DOHH2 (cell line): ENCODE data around the gene KRT10.

Experiments
- H3F3A ChIP-seq: fragments of 200-600 bp; sonication (generic), shearing (Covaris generic); 2 replicates; pipeline ENCODE4 v1.6.0; 2016; ENCODE audit warnings: antibody characterized with exemption, mild to moderate bottlenecking; ENCODE audit not compliant: control insufficient read depth, insufficient read depth
- H3K27ac ChIP-seq: fragments of 200-600 bp; sonication (generic); 2 replicates; pipeline ENCODE4 v1.5.1; 2014; ENCODE audit warnings: low read depth, mild to moderate bottlenecking, low read length, moderate library complexity
- H3K27me3 ChIP-seq: fragments of 200-600 bp; sonication (generic); 2 replicates; pipeline ENCODE4 v1.6.1; 2014; ENCODE audit warnings: mild to moderate bottlenecking, low read length, mixed read lengths; ENCODE audit not compliant: control insufficient read depth
- H3K36me3 ChIP-seq: fragments of 200-600 bp; sonication (generic); 2 replicates; pipeline ENCODE4 v1.6.1; 2014; ENCODE audit warnings: mild to moderate bottlenecking, low read length, moderate library complexity, mixed read lengths; ENCODE audit not compliant: control insufficient read depth
- H3K4me1 ChIP-seq: fragments of 200-600 bp; sonication (generic); 2 replicates; pipeline ENCODE4 v1.6.1; 2014; ENCODE audit warnings: mild to moderate bottlenecking, low read length, mixed read lengths; ENCODE audit not compliant: control insufficient read depth
- H3K4me2 ChIP-seq: fragments of 200-600 bp; sonication (generic); 2 replicates; pipeline ENCODE4 v1.6.0; 2014; ENCODE audit warnings: mild to moderate bottlenecking, low read length, moderate library complexity
- H3K4me3 ChIP-seq: fragments of 200-600 bp; sonication (generic); 2 replicates; pipeline ENCODE4 v1.5.1; 2014; ENCODE audit warnings: mild to moderate bottlenecking, low read length, mixed read lengths
- H3K79me2 ChIP-seq: fragments of 200-600 bp; sonication (generic); 2 replicates; pipeline ENCODE4 v1.6.1; 2014; ENCODE audit warnings: mild to moderate bottlenecking, low read length, mixed read lengths; ENCODE audit not compliant: control insufficient read depth
- H3K9me2 ChIP-seq: fragments of 200-600 bp; sonication (generic); replicated peaks from 2 replicates; pipeline ENCODE4 v1.6.1; 2014; ENCODE audit warnings: mild to moderate bottlenecking, low read length, mixed read lengths; ENCODE audit not compliant: control insufficient read depth
- H3K9me3 ChIP-seq: fragments of 200-600 bp; sonication (generic); 2 replicates; pipeline ENCODE4 v1.6.1; 2014; ENCODE audit warnings: antibody characterized with exemption, low read length, mixed read lengths; ENCODE audit not compliant: control insufficient read depth, insufficient read depth
- H4K20me1 ChIP-seq: fragments of 200-600 bp; sonication (generic); 2 replicates; pipeline ENCODE4 v1.6.0; 2014; ENCODE audit warnings: low read depth, mild to moderate bottlenecking, antibody characterized with exemption, low read length, moderate library complexity; ENCODE audit not compliant: control insufficient read depth, insufficient read depth
- EZH2phosphoT487 ChIP-seq: fragments of 200-600 bp; sonication (generic); IDR thresholded peaks from 2 replicates; pipeline ENCODE4 v1.6.1; 2017; ENCODE audit warnings: borderline replicate concordance, mild to moderate bottlenecking, antibody characterized with exemption, low read length, moderate library complexity, mixed read lengths
- TF ChIP-seq, protein P1 (sequence below): fragments of 200-600 bp; sonication (generic); IDR thresholded peaks from one replicate; pipeline ENCODE4 v1.5.1; 2014; ENCODE audit warnings: antibody characterized with exemption, mild to moderate bottlenecking, low read depth, low read length; ENCODE audit not compliant: poor library complexity, severe bottlenecking

KRT10 gene

GRCh38 chr17:40830085-40830776, 7.8 kb upstream of the KRT10 start:
- Histone ChIP-seq H3K4me1 (no peaks in the 10 kb centered on the region), H3K79me2 (peaks cover 7% of the 10 kb centered on the region; the same call in 1 of the 2 replicates), H4K20me1 (no peaks in the 10 kb centered on the region), H3K27me3 (no peaks in the 10 kb centered on the region), H3K9me2 (no peaks in the 10 kb centered on the region), H3K9me3 (no peaks in the 10 kb centered on the region), H3K27ac (no peak overlapping the region), H3K4me3 (no peak overlapping the region), H3K4me2 (no peak overlapping the region), H3F3A (no peaks in the 10 kb centered on the region), H3K36me3 (no peaks in the 10 kb centered on the region)
- TF ChIP-seq, protein P1, sequence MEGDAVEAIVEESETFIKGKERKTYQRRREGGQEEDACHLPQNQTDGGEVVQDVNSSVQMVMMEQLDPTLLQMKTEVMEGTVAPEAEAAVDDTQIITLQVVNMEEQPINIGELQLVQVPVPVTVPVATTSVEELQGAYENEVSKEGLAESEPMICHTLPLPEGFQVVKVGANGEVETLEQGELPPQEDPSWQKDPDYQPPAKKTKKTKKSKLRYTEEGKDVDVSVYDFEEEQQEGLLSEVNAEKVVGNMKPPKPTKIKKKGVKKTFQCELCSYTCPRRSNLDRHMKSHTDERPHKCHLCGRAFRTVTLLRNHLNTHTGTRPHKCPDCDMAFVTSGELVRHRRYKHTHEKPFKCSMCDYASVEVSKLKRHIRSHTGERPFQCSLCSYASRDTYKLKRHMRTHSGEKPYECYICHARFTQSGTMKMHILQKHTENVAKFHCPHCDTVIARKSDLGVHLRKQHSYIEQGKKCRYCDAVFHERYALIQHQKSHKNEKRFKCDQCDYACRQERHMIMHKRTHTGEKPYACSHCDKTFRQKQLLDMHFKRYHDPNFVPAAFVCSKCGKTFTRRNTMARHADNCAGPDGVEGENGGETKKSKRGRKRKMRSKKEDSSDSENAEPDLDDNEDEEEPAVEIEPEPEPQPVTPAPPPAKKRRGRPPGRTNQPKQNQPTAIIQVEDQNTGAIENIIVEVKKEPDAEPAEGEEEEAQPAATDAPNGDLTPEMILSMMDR, result no peak
- TF ChIP-seq EZH2phosphoT487, result no peak

DNA sequence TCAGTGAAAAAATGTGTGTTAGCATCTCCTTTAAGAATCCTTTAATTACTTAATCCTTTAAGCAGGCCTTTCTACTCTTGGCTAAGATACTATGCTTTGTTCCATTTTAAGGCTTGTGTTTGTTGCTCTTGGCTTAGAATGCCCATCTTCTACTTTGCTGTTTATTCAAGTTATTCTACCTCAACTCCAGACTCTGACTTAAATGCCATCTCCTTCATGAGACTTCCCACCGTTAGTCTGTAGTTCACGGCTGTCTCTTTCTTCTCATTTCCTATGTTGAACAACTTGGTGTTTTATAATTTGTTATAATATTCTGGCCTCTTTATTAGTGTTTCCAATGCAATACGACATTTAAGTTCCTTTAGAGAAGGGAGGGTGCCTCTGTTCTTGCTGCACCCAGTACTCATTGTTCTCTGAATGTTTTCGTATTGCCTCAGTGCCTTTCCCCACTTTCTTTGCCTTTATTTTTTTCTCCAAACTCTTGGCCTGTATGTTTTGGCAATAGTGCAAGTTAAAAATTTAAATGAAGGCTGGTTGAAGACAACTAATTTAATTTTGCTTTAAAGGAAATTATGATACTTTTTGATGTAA, 6.1 kb upstream of the KRT10 start:
- Histone ChIP-seq H3K27ac (no peak overlapping the region), H3F3A (no peaks in the 10 kb centered on the region), H3K79me2 (peaks cover 7% of the 10 kb centered on the region; the same call in 1 of the 2 replicates), H4K20me1 (no peaks in the 10 kb centered on the region), H3K9me3 (no peaks in the 10 kb centered on the region), H3K4me3 (no peak overlapping the region), H3K4me1 (no peaks in the 10 kb centered on the region), H3K9me2 (no peaks in the 10 kb centered on the region), H3K27me3 (no peaks in the 10 kb centered on the region), H3K4me2 (no peak overlapping the region), H3K36me3 (no peaks in the 10 kb centered on the region)
- TF ChIP-seq, protein P1, result no peak
- no peak for TF ChIP-seq EZH2phosphoT487

- H4K20me1 ChIP-seq, result no peaks in the 10 kb centered on the region
- H3K27ac ChIP-seq, result no peak overlapping the region
- H3K79me2 ChIP-seq, result peaks cover 7% of the 10 kb centered on the region; the same call in 1 of the 2 replicates
- no peak overlapping the region for H3K4me3 ChIP-seq
- no peaks in the 10 kb centered on the region for H3K36me3 ChIP-seq
- H3K4me1 ChIP-seq, result no peaks in the 10 kb centered on the region
- H3K9me2 ChIP-seq, result no peaks in the 10 kb centered on the region
- no peaks in the 10 kb centered on the region for H3K27me3 ChIP-seq
- H3F3A ChIP-seq, result no peaks in the 10 kb centered on the region
- no peaks in the 10 kb centered on the region for H3K9me3 ChIP-seq
- no peak for TF ChIP-seq EZH2phosphoT487
- TF ChIP-seq, protein P1, result no peak
- H3K4me2 ChIP-seq, result no peak overlapping the region
Measured at GRCh38 chr17:40827746-40828453, 5.5 kb upstream of the KRT10 start.
